Stimulated activated CD8-positive, alpha-beta memory T cell treated with anti-CD3 and anti-CD28 coated beads, Interleukin-7, amount 100 ng/mL, for 24 hours (primary cell): ENCODE data around the gene DOCK4.

Experiments
- DNase-seq: peaks from one replicate; pipeline ENCODE4 v3.0.0-alpha.2; 2020; ENCODE audit warnings: low read depth

Gene DOCK4

GRCh38 chr7:111852081-111852480 lies 354.1 kb downstream of the DOCK4 start:
- DNase-seq, result no peak

- no peak for DNase-seq
These were observed 359.3 kb downstream of the DOCK4 start for GRCh38 chr7:111846898-111847297.

- no peak for DNase-seq
These were observed 360.3 kb downstream of the DOCK4 start for GRCh38 chr7:111845853-111846252.

GRCh38 chr7:111844904-111845671 lies 361.1 kb downstream of the DOCK4 start:
- DNase-seq, result no peak

- DNase-seq, result no peak
These were observed 363.7 kb downstream of the DOCK4 start for GRCh38 chr7:111842491-111842890.

GRCh38 chr7:111841596-111842205 lies 364.5 kb downstream of the DOCK4 start:
- no peak for DNase-seq

- no peak for DNase-seq
These were observed 365.7 kb downstream of the DOCK4 start for GRCh38 chr7:111840528-111840927.

- no peak for DNase-seq
These were observed 366.9 kb downstream of the DOCK4 start for GRCh38 chr7:111839261-111839660.

GRCh38 chr7:111836592-111836991 lies 369.6 kb downstream of the DOCK4 start:
- no peak for DNase-seq

GRCh38 chr7:111835066-111835465 lies 371.1 kb downstream of the DOCK4 start:
- DNase-seq, result no peak

GRCh38 chr7:111834367-111834766 lies 371.8 kb downstream of the DOCK4 start:
- no peak for DNase-seq

- no peak for DNase-seq
These were observed 372.7 kb downstream of the DOCK4 start for GRCh38 chr7:111833466-111833865.

GRCh38 chr7:111832174-111832573 lies 374.0 kb downstream of the DOCK4 start:
- DNase-seq, result no peak

GRCh38 chr7:111829221-111829620 lies 377.0 kb downstream of the DOCK4 start:
- DNase-seq, result no peak

GRCh38 chr7:111827863-111828504 lies 378.2 kb downstream of the DOCK4 start:
- DNase-seq, result no peak

GRCh38 chr7:111825046-111825445 lies 381.2 kb downstream of the DOCK4 start:
- no peak for DNase-seq

- DNase-seq, result no peak
These were observed 382.4 kb downstream of the DOCK4 start for GRCh38 chr7:111823826-111824225.

- DNase-seq, result no peak
These were observed 385.2 kb downstream of the DOCK4 start for GRCh38 chr7:111821046-111821445.

GRCh38 chr7:111820621-111821020 lies 385.6 kb downstream of the DOCK4 start:
- no peak for DNase-seq

- DNase-seq, result no peak
These were observed 386.1 kb downstream of the DOCK4 start for GRCh38 chr7:111820121-111820520.

GRCh38 chr7:111815354-111815753 lies 390.8 kb downstream of the DOCK4 start:
- DNase-seq, result no peak

GRCh38 chr7:111813306-111813705 lies 392.9 kb downstream of the DOCK4 start:
- DNase-seq, result no peak

GRCh38 chr7:111806232-111806631 lies 400.0 kb downstream of the DOCK4 start:
- DNase-seq, result no peak
